HG02938 (cell line): ENCODE data around the gene POLR3G.

Experiments
- ATAC-seq: cut with Tn5 transposase; IDR thresholded peaks from one replicate; pipeline ENCODE4 v1.9.1; 2021; ENCODE audit warnings: mild to moderate bottlenecking, moderate library complexity; ENCODE audit not compliant: unreplicated experiment

Gene POLR3G

GRCh38 chr5:90474235-90475107 lies at the start of gene POLR3G, which contains the start of gene MBLAC2:
Gene POLR3G (plus strand): TSS chr5:90474864. CDS start chr5:90485568, 10,704 bp downstream.
Gene MBLAC2 (minus strand): TSS chr5:90474771. CDS start chr5:90474292, 479 bp downstream.
- ATAC-seq = peak; percentile 82

- ATAC-seq = no peak
These were observed 40.4 kb upstream of the POLR3G start for GRCh38 chr5:90434116-90434714.

- ATAC-seq = no peak
These were observed 37.0 kb upstream of the POLR3G start for GRCh38 chr5:90437663-90438062.

GRCh38 chr5:90438100-90438499 lies 36.6 kb upstream of the POLR3G start:
- ATAC-seq = no peak

- no peak for ATAC-seq
These were observed 34.0 kb upstream of the POLR3G start for GRCh38 chr5:90440644-90441043.

- ATAC-seq = no peak
These were observed 27.7 kb upstream of the POLR3G start for GRCh38 chr5:90446961-90447360.

GRCh38 chr5:90461288-90461687 lies 13.4 kb upstream of the POLR3G start:
- ATAC-seq = no peak

- ATAC-seq = peak; percentile 4
These were observed 1.8 kb upstream of the POLR3G start for GRCh38 chr5:90472783-90473395.

GRCh38 chr5:90473396-90474234 lies 1.0 kb upstream of the POLR3G start:
- ATAC-seq = peak; percentile 21

- no peak for ATAC-seq
These were observed 844 bp downstream of the POLR3G start for GRCh38 chr5:90475436-90475980.

GRCh38 chr5:90476391-90476790 lies 1.7 kb downstream of the POLR3G start:
- no peak for ATAC-seq

- ATAC-seq = no peak
These were observed 2.4 kb downstream of the POLR3G start for GRCh38 chr5:90477073-90477472.

GRCh38 chr5:90477621-90478215 lies 3.1 kb downstream of the POLR3G start:
- no peak for ATAC-seq

- no peak for ATAC-seq
These were observed 5.1 kb downstream of the POLR3G start for GRCh38 chr5:90479611-90480385.

GRCh38 chr5:90480699-90481098 lies 6.0 kb downstream of the POLR3G start:
- ATAC-seq = no peak

- no peak for ATAC-seq
These were observed 8.5 kb downstream of the POLR3G start for GRCh38 chr5:90483206-90483605.

- no peak for ATAC-seq
These were observed 9.9 kb downstream of the POLR3G start for GRCh38 chr5:90484540-90484939.

- ATAC-seq = no peak
These were observed 14.1 kb downstream of the POLR3G start for GRCh38 chr5:90488791-90489190.

GRCh38 chr5:90494043-90494442 lies 19.4 kb downstream of the POLR3G start:
- no peak for ATAC-seq
